Measurements from ENCODE around the gene AOC1.
A peak's percentile ranks its signal among the peaks of the same experiment; 100 is the strongest.
"Not testable (repeated sequence)": the region's sequence is repeated elsewhere in the genome, so short reads cannot be mapped to it uniquely, and the experiment has no call there.

The AOC1 gene

DNA sequence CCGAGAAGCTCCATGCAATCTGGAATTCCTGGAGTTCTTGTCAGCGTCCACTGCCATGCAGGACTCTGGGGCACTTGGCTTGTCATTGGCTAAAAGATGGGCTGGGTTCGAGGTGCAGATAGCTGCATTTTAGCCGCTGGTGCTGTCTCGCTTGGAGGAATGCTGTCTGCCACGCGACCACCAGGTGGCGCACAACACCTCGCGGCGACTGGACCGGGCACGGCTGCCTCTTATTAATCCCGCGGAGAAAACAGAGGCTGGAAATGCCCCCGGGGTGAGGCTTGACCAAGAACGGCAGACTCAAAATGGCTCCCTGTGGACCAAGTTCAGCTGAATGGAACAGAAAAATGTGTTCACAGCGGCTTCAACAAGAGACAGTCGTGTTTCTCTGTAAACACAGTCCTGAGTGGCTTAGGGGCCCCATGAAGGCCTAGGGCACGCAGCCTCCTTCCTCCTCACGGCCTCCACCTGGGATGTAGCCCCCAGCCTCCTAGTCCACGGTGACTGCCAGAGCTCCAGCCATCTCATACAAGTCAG, 46.2 kb downstream of the AOC1 start:
- DNase-seq, result peak; percentile 84

GRCh38 chr7:150900675-150901074, 48.4 kb downstream of the AOC1 start:
- DNase-seq, result no peak

GRCh38 chr7:150901160-150902035, 49.1 kb downstream of the AOC1 start:
- DNase-seq, result no peak

- no peak for DNase-seq
Measured at GRCh38 chr7:150902078-150903033, 50.0 kb downstream of the AOC1 start.

DNA sequence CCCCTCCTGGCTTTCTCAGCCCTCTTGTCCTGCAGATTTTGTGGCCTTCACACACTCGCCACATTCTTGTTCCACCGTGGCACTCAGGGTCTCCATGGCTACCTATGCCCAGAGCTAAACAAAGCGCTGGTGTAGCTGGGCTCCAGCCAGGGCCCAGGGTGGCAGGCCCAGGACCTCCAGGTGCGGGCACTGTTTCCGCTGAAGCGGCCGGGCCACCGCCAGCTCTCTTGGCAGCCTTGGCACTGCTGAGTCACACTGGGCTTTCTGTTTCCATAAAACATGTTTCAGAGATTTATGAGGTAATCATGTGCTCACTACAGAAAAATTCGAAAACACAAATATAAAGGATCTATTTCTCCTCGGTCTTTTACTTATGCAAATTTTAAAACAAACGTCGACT, 51.3 kb downstream of the AOC1 start:
- no peak for DNase-seq

DNA sequence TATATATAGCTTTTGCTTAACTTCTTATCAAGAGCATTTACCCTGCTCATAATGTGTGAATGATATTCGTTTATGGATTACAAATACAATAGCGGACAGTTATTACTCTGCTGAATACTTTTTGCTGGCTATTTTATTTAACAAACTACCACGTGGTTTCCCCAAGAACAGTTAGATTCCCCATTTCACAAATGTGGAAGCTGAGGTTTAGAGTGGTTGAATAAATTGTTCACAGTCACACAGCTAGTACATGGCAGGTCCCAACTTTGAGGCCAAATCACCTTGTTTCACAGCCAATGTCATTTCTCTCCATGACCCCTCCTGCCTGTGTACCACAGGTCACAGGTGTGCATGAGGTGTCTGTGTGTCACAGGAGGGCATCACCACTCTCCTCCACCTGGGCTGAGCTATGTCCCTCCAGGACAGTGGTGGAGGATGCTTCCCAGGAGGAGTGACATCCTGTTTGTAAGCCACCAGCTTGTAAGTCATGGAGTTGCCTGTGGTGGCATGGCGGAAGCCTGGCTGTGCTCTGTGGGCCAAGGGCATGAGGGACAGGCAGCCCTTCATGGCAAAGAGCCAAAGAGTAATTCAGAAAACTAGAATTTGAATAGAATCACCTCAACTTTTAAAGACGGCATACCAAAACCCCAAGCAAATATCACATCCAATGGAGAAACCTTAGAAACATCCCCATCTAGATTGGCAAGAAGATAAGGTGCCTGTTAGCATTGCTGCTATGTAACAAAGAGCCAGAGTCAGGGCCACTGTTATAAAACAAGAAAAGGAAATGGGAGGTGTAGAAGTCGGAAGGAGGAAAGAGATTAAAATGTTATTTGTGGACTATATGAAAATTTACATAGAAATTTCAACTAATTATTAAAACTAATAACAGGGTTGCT, 51.9 kb downstream of the AOC1 start:
- DNase-seq, result no peak

DNA sequence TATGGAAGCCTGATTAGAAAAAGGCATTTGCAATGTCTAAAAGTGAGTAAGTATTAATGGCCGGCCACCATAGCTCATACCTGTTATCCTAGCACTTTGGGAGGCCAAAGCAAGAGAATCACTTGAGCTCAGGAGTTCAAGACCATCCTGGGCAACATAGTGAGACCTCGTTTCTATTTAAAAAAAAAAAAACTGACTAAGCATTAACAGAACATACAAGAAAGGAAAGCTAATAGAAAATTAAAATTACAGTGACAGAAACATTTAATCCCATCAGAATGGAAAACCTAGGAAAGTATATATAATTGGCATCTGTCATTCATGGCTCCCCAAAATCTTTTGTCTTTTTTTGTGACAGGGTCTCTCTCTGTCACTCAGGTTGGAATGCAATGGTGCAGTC, 55.9 kb downstream of the AOC1 start:
- no peak for DNase-seq

DNA sequence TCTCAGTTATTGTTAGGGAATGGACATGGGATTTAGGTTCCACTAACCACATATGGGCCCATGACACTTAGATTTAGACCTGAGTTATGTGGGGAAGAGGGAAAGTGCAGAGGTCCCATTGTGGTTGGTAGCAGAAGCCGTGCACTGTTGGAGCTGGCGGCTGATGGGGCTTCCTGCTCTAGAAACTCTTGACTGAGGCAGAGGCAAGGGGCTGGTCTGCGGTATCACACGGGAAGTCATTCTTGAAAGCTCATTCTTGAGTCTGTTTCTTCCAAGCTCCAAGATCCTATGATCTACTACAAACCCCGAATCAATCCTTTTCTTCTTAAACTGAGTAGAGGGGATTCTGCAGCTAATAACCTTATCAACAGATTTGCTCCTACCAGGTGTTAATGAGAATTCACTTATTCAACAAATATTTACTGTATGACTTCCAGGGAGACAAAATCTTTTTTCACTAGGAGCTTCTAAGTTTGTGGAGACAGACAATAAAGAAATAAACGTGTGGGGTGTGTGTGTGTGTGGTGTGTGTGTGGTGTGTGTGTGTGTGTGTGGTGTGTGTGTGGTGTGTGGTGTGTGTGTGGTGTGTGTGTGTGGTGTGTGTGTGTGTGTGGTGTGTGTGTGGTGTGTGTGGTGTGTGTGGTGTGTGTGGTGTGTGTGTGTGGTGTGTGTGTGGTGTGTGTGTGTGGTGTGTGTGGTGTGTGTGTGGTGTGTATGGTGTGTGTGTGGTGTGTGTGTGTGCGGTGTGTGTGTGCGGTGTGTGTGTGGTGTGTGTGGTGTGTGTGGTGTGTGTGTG, 57.1 kb downstream of the AOC1 start:
- DNase-seq, result peak; percentile 56

- not testable (repeated sequence) for DNase-seq
Measured at GRCh38 chr7:150910305-150910995, 58.1 kb downstream of the AOC1 start.

GRCh38 chr7:150910996-150911422, 58.7 kb downstream of the AOC1 start:
- no peak for DNase-seq
